ENCODE results near the gene PDE4B.

PDE4B gene

DNA sequence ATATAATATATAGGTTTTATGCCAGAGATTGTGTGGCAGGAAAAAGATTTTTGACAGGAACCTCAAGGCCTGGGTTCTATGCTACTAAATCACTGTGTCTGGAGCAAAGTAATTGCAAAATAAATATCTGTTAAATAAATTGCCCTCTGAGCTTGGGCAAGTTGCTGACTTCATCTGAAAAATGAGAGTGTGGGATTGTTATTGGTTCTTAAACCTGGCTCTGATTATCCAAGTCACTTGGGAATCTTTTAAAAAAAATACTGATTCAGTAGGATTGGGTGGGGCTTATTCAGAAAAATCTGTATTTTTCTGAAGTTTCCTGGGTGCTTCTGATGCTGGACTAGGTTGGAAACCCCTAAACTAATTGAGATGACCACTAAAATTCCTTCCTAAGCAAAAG lies 567.1 kb downstream of the PDE4B start:
- no peak for DNase-seq (ENCODE audit: low read depth in 2 of 2)

DNA sequence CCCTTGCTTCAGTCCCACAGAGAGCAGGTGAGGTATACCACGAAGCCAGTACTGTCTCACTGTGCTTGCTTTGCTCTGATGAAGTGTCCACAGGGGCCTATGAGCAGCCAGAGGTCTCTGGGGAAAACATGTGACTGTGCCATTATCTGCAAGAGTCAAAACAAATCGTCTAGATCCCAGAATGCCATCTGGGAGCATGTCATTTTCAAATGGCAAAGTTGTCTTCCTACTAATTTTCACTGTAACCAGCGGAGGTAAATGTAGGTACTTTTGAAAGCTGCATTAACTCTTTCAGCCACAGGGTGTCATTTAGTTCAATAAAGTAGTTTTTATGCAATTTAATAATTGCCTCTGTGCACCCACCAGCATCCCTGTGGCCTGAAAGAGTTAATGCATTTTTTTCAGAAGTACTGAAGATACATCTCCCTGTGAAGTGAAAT lies 567.6 kb downstream of the PDE4B start:
- DNase-seq (ENCODE audit: low read depth in 2 of 2) = no peak

DNA sequence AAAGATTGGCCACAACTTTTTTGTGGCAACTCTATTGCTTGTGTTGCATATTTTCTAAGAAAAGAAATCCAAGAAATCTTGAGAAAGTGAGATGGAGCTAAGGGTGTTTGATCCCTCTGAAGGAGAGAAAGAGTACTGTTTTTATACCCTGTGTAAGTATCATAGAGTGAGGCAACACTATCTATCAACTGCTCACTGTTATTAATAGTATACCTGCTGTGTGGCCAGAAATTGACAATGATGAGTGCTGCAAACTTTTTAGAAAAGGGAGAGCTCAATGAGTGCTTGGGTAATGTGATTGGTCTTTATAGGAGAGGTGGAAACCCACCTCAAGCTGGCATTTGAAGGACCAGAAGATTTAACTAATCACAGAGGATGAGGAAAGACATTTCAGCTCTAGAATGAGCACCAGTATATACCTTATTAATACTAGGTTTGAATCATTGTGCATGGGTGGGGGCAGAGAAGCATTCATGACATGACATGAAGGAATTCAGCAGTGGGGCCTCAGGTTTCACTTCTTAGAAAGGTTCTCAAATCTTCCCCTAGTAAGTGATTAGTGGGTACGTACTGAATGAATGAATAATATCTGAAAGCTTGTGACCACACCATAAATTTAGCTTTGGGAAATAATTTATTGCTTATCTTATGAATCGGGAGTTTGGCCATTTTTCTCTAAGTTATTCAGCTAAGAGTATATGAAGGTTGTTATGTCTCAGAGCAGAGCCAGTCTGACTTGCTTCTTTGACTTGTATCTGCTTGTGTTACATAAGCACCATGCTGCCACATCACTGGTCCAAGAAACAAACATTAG lies 572.1 kb downstream of the PDE4B start:
- no peak for DNase-seq (ENCODE audit: low read depth in 2 of 2)

GRCh38 chr1:66365635-66366034 lies 572.9 kb downstream of the PDE4B start:
- DNase-seq (ENCODE audit: low read depth in 2 of 2) = no peak

DNA sequence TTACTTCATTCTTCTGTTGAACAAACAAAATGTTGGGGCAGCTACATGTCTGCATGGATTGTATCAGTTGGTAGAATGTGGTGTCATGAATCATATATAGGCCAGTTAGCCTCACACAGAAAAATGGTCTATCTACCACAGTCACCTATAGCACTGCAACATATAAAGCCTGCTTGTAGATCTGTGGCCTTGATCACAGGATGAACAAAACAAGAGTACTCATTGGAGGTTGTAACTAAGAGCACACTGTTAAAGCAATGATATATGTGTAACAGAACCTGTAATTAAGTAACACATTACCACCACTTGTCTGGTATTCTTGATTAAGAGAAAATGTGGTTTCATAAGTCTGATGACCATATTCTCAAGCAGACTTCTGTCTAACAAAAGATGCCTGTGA lies 573.9 kb downstream of the PDE4B start:
- no peak for DNase-seq (ENCODE audit: low read depth in 2 of 2)

- no peak for DNase-seq (ENCODE audit: low read depth in 2 of 2)
Measured at GRCh38 chr1:66367369-66367768, 574.7 kb downstream of the PDE4B start.

DNA sequence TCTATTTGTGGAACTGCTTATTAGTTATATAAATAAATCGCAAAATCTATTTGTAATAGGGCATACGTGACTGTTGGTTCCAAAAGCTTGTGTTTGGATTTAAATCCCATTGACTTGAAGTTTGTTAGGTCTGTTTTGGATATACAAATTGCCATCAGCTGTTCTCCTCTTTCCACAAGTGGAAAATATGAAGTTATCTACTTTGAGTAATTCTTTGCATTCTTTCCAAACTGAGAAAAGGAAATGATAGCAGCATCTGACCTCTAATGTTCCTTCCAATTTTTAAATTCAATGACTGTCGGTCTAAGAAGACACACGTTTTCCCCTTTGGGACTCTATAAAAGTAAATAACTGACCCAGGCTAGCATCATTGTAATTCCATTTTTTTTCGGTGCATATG lies 575.6 kb downstream of the PDE4B start:
- DNase-seq (ENCODE audit: low read depth in 2 of 2) = no peak

- no peak for DNase-seq (ENCODE audit: low read depth in 2 of 2)
Measured at GRCh38 chr1:66370462-66370971, 577.8 kb downstream of the PDE4B start.

GRCh38 chr1:66371233-66372005 lies 578.7 kb downstream of the PDE4B start:
- no peak for DNase-seq (ENCODE audit: low read depth in 2 of 2)

GRCh38 chr1:66372522-66373101 lies 579.9 kb downstream of the PDE4B start:
- no peak for DNase-seq (ENCODE audit: low read depth in 2 of 2)

DNA sequence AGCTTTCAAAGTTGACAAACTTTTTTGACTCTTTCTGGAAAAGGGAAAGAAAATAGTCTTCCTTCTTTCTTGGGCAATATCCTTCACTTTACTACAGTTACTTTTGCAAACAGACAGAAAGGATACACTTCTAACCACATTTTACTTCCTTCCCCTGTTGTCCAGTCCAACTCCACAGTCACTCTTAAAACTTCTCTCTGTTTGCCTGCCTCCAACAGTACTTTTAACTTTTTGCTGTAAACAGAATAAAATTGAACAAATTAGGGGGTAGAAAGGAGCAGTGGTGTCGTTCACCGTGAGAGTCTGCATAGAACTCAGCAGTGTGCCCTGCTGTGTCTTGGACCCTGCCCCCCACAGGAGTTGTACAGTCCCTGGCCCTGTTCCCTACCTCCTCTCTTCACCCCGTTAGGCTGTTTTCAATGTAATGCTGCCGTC lies 580.5 kb downstream of the PDE4B start:
- no peak for DNase-seq (ENCODE audit: low read depth in 2 of 2)

DNA sequence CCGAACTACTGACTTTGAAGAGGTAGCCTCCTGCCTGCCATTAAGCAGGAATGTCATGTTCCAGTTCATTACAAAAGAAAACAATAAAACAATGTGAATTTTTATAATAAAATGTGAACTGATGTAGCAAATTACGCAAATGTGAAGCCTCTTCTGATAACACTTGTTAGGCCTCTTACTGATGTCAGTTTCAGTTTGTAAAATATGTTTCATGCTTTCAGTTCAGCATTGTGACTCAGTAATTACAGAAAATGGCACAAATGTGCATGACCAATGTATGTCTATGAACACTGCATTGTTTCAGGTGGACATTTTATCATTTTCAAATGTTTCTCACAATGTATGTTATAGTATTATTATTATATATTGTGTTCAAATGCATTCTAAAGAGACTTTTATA lies 581.5 kb downstream of the PDE4B start:
- no peak for DNase-seq (ENCODE audit: low read depth in 2 of 2)

GRCh38 chr1:66374561-66375111 lies 581.9 kb downstream of the PDE4B start:
- no peak for DNase-seq (ENCODE audit: low read depth in 2 of 2)

DNA sequence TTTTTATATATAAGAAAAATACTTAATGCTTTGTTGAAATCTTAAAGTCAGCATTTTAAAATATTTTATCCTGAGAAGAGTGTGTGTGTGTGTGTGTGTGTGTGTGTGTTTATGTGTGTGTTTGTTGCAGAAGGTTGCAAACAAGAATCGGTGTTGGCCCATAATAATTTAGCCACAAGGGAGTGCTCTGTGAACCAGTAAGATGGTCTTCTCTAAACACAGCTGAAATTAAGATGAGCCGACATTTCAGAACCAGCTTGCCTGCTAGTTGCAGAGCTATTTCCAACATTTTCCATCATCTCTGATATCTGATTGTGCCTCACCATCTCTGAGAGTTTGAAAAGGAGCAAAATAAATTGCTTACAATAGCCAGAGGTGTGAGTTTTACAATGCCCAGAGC lies 582.4 kb downstream of the PDE4B start:
- DNase-seq (ENCODE audit: low read depth in 2 of 2) = no peak

DNA sequence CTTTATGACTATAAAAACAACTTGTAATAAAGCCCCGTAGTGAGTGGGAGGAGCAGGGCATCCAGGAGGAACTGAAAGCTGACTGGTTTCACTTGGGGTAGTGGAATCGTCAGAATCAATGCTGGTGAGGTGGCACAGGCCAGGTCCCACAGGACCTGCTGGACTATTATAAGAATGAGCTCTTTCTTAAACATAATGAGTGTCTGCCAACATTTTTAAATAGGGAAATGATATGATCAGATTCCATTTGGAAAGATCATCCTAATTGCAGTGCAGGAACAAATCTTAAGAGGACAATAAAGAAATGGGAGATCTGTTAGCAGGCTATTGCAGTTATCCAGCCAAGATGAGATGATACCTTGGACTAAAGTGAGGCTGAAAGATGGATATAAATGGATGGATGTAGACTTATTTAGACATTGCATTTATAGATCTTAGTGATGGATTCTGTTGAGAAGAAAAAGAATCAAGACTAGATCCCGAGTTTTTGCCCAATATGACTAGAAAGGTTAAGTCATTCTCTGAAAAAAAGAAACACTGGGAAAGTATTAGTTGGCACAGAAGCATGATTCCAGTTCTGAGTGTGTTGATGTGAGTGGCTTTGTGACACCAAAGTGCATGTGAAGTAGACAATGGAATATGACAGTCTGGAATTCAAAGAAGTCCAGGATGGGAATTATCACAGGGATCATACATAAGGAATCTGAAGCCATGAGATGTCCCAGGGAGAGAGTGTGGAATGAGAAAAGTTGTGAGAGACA lies 587.9 kb downstream of the PDE4B start:
- no peak for DNase-seq (ENCODE audit: low read depth in 2 of 2)

DNA sequence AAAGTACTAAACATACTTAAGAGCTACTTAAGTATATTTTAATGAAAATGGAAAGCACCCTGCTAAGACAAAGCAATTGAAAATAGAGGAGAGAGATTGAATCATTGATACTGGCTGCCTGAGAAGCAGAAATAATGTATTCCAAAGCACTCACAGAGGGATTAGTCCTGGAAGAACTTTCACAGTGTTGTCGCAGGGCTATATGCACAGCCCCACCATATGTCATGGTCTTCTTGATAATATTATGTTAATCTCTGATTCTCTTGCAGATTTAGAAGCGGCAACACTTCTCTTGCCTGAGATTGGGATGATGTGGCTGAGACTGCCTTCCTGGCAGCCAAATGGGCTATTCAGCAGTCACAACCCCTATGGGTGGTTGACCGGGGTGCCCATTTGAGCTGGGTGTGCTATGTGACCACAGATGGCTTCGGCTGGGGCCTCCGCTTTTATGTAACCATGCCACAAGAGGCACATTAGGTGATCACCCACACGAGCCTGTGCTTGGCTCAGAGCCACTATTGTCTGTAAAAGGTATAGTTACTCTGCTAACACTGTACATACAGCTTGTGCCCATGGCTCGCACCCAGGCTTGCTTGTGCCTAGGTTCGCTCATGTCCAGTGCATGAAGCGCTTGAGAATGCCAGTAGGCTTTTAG lies 589.1 kb downstream of the PDE4B start:
- no peak for DNase-seq (ENCODE audit: low read depth in 2 of 2)

GRCh38 chr1:66383168-66383567 lies 590.5 kb downstream of the PDE4B start:
- no peak for DNase-seq (ENCODE audit: low read depth in 2 of 2)

DNA sequence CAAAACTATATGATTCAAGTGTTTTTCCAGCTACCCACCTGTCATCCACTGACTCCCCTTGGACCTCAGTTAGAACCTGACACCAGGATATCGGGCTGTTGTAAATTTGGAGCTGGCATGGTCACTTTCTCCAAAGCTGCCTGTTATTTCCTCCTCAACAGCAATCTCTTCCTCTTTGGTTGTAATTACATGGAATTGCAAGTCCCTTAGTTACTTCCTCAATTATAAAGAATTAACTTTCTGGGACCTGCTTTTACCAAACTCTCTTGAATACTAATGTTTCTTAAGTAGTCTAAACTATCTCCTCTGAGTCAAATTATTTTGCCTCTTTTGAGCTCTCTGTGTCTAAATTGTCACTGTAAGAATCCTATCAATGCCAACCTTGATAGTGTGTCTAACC lies 590.9 kb downstream of the PDE4B start:
- DNase-seq (ENCODE audit: low read depth in 2 of 2) = no peak

- DNase-seq (ENCODE audit: low read depth in 2 of 2) = no peak
Measured at GRCh38 chr1:66384258-66384921, 591.7 kb downstream of the PDE4B start.

DNA sequence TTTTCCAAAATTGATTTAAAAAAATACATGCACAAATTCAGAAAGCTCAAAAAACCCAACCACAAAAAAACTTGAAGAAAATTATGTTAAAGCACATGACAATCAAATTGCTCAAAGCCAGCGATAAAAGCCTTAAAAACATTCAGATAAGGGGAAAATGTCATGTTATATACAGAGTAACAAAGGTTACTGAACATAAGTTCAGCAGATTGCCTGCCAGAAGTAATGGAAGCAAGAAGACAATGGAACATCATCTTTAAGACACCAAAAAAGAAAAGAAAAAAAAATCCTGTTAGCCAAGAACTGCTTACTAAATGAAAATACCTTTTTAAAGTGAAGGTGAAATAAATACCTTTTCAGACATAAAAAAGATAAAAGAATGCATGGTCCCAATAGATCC lies 594.0 kb downstream of the PDE4B start:
- DNase-seq (ENCODE audit: low read depth in 2 of 2) = no peak
